NCI-H1105 treated with DMSO at 0.1 percent for 48 hours (cell line): ENCODE measurements around the gene FARS2.

Experiments used
- DNase-seq: peaks from one replicate; lab custom pipeline; 2025; lab: John Stamatoyannopoulos, UW

The FARS2 gene

DNA sequence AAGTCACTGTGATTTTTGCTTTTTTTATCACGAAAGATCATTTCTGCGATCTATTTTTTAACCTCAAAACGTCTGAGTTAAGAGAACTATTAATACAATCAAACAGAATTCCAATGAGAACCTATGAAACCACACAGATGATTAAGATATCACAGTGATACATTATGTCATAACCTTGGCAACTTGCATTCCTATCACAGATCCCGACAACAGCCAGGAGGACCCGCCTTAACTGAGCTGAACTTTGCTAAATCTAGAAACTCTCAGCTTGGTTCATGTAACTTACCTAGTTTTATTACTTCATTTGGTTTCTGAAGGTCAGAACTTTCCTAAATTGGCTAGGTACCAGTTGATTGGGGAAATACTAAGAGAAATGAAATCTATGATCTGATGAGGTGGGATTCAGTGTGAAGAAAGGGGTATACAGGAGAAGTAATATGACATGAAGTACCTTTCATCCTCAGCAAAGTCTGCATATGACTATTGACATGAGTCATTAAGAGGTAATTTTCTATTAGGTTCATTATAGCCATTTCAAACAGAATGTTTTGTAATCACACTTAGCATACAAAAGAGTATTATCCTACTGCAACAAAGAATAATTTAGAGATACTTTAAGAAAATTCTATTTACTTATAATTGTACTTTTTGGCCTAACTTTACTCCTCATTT, 11.7 kb upstream of the FARS2 start:
- DNase-seq: no peak

DNA sequence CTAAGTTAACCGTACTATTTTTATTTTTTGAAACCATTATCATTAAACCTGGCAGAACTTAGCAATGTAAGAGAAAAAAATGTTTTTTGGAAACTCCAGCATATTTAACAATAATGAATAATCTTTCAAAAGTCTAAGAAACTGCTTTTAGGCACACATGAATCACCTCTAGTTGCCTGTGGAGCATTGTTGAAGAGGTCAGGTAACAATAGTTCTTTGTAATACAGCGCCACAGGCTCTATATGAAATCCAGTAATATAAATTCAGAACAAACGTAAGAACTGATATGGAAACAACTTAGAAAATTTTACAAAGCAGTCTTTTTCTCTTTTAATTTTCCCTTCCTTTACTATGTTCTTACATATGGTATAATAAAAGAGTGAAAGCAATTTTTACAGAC, 10.9 kb upstream of the FARS2 start:
- DNase-seq: no peak

DNA sequence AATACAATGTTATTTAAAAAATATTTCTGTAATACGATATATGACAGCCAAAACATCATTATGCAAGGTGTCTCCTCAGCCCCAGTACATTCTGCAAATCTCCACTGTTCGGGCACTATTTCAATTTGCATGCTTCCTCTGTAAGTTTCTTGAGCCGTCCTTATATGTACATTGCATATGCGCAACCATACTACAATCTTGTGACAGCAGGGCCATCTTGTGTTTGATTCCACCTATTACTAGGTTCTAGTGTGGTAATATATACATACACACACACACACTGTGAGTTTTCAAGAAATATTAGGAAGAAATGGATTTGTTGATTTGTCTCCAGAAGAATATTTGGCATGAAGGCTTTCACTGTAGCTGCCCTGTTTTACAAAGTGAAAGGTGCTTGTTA, 10.4 kb upstream of the FARS2 start:
- DNase-seq: no peak

DNA sequence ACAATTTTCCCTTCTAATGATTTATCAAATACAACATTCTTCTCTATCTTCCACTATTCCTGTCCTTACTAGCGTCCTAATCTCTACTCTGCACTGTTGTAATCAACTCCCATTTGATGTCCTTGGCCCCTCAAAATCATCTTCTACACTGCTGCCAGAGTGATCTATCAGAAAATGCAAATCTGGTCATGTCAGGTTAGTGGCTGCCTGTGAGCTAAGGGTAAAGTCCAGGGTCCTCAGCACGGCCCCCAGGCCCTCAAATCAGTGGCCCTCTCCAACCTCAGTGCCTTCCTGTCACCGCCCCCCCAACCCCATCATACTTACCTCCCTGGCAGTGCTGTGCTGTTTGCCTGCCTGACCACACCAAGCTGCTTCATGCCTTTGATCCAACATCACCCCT, 4.4 kb upstream of the FARS2 start:
- no peak for DNase-seq

DNA sequence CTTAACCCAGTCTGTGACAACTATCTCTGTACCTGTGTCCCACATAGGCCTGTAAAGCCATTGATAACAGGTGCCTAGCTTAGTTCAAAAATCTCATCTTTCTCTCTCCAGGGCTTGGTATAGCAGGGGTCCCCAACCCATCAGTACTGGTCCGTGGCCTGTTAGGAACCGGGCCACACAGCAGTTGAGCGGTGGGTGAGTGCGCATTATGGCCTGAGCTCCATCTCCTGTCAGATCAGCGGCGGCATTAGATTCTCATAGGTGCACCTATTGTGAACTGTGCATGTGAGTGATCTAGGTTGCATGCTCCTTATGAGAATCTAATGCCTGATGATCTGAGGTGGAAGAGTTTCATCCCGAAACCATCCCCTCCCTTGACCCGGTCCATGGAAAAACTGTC, 3.9 kb upstream of the FARS2 start:
- DNase-seq: no peak

DNA sequence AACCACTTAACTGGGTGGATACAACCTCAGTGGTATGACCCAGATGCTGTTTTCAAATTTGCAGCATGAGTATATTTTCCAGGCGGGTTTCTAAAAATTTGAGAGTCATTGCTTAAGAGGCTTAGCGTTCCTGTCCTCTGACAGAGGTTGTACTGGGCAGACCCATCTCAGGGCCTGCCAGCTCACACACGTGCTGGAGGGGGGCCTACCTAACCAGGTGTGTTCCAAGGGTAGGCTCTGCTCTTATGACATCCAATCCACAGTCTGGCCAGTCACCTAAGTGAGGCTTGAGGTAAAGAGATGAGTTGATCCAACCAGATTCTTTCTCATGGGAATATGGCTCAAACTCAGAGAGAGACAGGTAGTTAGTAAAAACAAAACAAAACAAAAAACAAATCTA, 1.9 kb upstream of the FARS2 start:
- DNase-seq: no peak

DNA sequence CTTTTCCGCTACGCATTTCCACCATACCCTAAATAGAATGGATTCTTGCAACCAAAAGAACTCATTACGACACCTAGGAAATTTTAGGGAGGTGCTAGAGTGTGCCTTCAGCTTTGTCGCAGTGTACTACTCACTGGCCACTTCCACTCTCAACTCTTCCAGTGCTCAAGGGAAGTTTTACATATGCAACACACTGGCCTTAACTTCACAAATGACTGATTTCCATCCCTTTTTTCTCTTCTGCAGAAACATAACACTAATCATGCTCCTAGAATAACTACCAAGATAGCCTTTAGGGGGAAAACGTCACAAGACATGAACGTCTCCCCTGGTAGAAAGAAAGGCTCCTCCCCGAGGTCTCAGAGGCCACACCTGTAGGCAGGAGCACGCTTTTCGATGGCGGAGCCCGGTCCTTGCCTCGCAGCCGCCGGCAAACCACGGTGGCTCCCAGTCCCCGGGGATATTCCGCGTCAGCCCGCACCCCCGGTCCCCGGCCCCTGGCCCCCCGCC, 1.1 kb upstream of the FARS2 start:
- DNase-seq: peak; percentile 81

DNA sequence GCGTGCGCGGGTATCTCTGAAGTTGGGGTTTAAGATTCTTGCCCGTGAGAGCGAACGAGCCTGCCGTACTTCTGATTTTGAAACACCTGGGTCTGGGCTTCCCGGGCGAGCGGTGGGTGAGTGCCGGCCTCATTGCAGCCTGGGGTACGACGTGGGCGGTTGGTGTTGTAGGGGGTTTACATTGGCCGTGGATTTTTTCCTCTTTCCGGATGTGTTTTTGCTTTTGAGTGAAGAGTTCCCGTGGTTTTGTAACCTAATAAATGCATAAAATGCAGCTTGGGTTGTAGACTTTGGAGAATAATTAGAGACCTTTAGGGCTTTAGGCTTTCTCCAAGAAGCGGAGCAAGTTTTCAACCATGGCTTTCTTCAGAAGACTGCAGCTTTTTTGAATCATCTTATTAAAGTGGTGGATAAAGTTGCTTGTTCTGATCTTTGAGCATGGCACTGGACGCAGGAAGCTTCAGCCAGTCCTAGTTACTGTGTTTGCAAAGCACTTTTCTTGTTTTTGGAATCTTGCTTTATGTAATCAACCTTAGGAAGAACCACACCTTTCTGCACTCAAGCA, 314 bp downstream of the FARS2 start:
- no peak for DNase-seq

DNA sequence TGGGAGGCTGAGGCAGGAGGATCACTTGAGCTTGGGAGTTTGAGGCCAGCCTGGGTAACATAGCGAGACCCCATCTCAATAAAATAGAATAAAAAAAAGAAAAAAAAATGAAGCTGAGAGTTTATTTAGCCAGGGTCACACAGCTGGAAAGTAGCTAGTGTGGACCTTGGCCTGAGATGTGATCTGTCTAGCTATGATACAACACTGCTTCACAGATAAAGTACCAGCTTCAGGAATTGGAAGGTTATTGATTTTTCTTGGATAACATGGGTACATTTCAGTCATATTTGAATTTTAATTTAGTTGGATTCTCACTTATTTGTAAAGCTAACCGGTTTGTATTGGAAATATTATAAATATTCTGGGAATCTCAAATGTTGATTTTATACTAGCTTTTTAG, 5.1 kb downstream of the FARS2 start:
- DNase-seq: no peak

DNA sequence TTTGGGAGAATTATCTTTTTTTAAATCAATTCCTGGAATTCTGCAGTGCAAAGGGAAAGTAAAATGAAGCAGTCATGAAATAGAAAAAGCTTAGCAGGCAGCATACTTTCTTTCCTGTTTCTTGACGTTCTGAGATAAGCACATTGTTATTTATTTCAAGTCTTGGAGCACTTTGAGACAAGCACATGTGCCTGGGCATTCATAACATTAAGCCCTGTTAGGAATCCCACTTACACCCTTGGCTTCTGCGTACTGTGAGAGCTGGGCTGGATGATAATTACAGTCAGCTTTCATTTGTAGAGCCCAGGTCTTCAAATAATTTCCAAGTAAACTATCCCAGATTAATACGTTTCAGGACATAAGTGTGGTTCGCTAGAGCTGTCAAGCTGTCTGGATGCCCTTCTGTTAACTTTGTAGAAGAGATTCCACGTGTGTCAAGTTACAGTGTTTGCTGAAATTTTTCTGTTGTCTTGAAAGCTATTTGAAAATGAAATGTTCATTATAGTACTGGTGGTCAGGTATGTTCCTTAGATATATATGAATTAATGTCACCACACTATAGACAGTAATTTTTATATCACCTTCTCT, 8.9 kb downstream of the FARS2 start:
- DNase-seq: no peak

DNA sequence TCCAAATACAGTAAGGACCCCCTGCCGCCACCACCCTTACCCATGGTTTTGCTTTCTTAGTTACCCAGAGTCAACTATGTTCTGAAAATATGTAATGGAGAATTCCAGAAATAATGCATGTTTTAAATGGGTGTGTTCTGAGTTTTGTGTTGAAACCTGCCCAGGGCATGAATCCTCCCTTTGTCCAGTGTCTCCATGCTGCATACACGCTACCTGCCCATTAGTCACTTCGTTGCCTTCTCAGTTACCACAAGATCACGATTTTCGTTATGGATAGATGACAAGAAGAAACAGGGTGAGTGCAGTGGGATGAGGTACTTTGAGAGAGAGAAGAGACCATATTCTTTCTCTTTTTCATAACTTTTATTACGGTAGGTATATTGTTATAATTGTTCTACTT, 10.6 kb downstream of the FARS2 start:
- DNase-seq: no peak

DNA sequence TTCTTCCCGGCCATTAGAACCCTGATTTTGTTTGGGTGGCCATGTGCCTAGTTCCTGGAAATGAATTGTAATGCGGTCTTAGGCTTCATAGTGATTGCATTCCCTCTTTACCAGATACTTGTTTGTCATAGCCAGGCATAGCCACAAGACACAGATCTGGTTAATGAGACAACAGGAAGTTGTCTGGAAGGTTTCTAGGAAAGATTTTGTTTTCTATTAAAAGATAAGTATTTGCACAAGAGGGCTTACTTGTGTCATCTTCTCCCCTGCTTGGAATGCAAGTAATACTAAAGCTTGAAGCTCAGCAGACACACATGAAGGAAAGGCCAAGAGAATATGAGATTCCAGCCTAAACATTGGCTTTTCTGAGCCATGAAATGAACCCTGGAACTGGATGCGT, 12.9 kb downstream of the FARS2 start:
- no peak for DNase-seq

DNA sequence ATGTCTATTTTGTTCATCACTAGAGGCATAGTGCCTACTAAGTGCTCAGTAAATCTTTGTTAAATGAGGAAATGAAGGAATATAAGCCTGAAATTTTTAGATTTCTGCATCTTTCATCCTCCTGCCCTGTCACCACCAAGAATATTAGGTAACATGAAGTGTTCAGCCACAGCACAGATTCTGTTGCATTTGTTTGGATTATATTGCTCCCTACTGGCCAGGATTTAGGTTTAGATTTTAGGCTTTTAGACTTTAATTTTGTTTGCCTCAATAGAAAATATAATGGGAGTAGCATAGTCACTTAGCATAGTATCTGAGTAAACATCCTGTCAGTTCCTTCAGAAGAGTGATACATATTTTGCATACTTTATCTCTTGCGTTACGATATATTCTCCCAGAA, 14.2 kb downstream of the FARS2 start:
- DNase-seq: no peak

DNA sequence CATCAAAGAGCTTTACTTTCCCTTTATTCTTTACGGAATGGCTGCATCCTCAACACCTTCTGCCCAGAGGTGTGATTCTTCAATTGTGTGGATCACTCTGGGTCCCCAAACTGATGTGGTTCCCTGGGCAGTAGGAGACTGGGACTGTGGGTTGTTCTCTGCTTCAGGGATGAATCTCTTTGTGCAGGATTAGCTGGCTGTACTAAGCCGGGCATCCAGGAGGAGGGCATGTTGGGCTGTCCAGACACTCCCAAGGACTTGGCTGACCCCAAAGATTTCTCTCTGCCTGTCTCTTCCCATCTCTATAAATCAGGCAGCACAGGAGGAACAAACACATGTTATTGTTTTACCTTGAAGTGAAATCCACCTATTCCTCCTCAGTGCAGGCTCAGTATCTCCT, 15.3 kb downstream of the FARS2 start:
- no peak for DNase-seq

DNA sequence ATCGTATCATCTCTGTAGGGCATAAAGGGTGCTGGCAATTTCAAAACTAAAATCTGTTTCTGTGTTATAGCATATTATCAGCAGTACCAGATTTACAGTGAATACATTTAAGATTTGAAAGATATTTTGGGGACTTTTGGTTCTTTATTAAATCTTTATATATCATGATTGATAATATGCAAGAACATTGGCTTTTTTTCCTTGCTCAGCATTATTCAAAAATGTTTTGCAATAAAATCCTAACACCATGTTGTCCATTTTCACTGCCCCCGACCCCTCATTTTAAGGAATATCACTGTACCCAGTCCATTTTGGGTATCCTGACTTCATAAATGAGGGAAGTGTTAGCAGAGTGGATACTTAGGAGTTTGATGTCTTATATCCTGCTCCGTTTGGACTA, 16.3 kb downstream of the FARS2 start:
- DNase-seq: no peak

DNA sequence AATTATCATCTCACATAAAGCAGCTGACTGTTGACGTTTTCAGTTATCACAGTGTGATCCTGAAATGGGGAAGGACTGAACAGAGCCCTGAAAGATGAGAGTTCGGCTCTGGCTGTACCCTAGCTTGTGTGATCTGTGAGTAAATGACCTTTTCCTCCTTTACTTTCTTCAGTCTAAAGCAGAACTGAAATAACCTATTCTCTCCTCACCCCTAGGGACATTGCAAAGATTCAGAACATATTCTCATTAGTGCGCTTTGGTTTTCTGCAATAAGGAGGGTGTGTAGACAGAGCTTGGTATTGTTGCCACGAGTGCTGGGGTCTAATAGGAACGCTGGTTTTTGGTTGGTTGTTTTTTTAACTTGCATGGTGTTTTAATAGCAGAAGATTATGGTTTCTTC, 16.7 kb downstream of the FARS2 start:
- DNase-seq: no peak

DNA sequence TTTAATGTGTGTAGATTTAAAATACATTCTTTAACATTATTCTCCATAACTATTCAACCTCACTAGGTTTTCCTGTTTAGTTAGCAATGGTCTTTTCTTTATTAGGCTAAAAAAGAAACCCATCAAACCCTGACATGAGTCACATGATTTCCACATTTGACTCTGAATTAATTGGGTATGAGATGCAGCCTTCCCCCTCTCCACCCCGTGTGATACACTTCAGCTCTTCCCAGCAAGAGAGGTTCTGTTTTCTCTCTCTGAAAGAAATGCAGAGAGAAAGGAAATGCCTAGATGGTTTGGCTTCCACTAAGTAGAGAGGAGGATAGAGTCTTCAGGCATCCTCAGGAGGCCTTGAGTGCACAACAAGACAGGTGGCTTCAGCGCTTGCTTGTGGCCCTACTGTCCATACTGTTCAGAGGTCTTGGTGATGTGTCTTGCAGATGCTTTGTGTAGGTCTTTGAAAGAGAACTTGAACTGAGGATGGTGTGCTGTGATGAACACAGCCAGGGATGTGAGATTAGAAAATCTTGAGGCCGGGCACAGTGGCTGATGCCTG, 17.3 kb downstream of the FARS2 start:
- no peak for DNase-seq

DNA sequence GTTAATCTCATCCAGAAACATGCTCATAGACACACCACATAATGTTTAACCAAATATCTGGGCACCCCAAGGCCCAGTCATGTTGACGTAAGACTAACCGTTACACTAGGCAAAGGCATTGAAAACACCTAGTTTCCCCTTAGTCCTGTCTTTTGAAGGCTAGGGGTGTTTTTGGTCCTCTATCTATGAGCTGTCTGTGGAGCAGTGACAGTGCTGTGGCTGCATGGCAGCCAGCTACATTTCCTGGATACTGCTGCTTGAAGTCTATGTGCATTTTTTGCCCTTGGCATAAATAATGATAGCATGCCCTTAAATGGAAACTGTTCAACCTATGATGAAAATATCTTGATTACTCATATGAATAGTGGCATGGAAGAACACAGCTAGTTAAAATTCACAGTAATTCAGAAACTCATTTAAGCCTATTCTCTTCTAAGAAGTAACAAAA, 18.6 kb downstream of the FARS2 start:
- no peak for DNase-seq

DNA sequence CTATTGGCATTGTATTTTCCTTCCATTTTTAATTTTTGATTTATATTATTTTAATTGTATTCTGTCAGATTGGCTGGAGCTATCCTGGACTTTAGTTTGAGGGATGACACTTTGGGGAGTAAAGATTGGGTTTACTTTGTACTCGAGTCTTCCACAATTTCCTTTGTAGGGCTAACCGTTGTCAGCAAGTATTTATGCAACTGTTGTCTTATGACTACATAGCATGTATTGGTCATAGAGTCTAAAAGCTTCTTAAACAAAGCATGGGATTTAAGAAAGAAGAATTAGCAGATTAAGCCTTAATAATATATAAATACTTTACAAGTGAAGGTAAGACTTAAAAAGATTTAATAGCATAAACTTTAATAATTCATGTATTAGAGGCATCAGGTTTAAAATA, 19.6 kb downstream of the FARS2 start:
- DNase-seq: no peak

DNA sequence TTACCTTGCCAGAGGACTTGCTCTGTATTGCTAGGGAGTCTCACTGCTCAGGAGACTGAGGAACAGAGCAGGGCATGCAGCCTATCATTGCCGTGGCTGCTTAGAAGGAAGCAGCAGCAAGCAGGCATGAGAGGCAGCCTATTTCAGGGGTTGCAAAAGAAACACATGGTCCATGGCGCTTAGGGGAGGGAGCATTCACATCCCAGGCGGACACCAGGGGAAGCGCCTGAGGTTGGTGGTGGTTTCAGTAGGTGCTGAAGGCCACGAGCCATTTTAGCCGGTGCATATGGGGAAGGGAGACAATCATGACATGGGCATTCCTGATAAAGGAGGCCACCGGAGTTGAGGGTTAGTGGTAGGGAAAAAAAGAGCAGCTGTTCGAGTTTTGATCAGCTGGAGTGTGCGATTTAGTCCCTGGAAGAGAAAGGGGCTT, 20.9 kb downstream of the FARS2 start:
- DNase-seq: no peak

DNA sequence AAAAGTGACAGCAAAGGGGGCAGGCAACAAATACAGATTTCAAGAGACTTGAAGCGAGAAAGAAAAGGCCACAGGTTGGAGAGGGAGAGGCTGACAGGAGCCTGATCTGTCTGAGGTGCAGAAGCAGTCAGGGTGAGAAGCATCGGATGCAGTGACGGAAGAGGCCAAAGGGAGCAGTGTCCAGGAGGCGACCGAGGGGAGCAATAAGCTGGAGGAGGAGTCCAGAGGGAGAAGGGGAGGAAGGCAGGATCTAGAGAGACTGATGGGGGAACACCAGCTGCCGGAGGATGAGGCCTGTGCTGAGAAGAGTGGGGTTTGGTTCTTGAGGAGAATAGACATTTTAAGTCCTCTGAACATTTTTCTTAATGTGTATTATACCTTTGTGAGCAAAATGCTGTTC, 23.8 kb downstream of the FARS2 start:
- no peak for DNase-seq

DNA sequence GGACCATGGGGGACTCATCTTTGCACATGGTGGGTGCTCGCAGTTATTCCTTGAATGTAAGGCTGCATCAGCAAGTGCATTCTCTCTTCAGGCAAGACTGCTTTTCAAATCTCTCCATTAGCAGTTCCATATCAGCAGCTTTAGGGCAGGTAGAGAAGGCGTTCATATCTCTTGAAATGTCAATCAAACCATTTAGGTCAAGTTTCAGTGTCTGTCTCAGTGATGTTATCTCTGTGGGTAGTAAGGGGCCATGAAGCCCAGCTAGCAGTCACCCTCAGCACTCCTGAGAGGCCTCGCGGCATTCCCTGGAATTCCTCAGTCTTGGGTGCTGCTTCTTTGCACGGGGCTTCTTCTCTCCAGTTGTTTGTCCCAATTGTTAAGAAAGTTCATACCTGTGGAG, 24.2 kb downstream of the FARS2 start:
- no peak for DNase-seq

DNA sequence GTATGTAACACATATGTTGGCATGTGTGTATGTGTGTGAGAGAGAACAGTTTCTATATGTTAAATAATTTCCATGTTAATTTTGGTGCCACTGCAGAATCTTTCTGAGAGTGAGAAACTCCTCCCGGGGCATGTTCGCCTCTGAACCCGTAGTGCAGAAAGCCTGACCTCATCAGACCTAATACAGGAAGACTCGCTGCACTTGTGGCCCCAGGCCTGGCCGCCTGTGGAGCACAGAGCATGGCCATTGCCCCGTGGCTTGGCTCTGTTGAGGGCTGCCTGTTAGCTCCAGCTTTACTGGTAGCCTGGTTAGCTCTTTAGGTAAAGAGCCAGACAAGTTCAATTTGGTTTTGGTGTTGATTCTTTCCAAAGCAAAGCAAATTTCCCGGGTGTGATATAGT, 25.5 kb downstream of the FARS2 start:
- DNase-seq: no peak
